GM11168 (cell line): ENCODE data around the gene PDE6H.

Experiments
- in situ Hi-C: fragments of 300-500 bp; cut with MboI; formaldehyde crosslinking; loops from one replicate; pipeline ENCODE4 v1.12.0; 2022; ENCODE audit warnings: low sequenced_read_pairs; ENCODE audit not compliant: unreplicated experiment

Gene PDE6H

GRCh38 chr12:14950982-14951746 lies 21.7 kb upstream of the PDE6H start:
- in situ Hi-C loops: loop anchor here (25.0 kb wide), 1 partner anchor 714 kb away; no protein-coding TSS in a partner anchor

GRCh38 chr12:14951851-14952250 lies 21.0 kb upstream of the PDE6H start:
- in situ Hi-C loops: loop anchor here (25.0 kb wide), 1 partner anchor 715 kb away; no protein-coding TSS in a partner anchor

- in situ Hi-C loops: loop anchor here (25.0 kb wide), 1 partner anchor 715 kb away; no protein-coding TSS in a partner anchor
These were observed 20.4 kb upstream of the PDE6H start for GRCh38 chr12:14952299-14952921.

GRCh38 chr12:14953752-14954151 lies 19.1 kb upstream of the PDE6H start:
- in situ Hi-C loops: loop anchor here (25.0 kb wide), 1 partner anchor 716 kb away; no protein-coding TSS in a partner anchor

- in situ Hi-C loops: loop anchor here (25.0 kb wide), 1 partner anchor 717 kb away; no protein-coding TSS in a partner anchor
These were observed 18.6 kb upstream of the PDE6H start for GRCh38 chr12:14954269-14954668.

- in situ Hi-C loops: loop anchor here (25.0 kb wide), 1 partner anchor 719 kb away; no protein-coding TSS in a partner anchor
These were observed 16.6 kb upstream of the PDE6H start for GRCh38 chr12:14956024-14956891.

- in situ Hi-C loops: loop anchor here (25.0 kb wide), 1 partner anchor 720 kb away; no protein-coding TSS in a partner anchor
These were observed 15.9 kb upstream of the PDE6H start for GRCh38 chr12:14956905-14957304.

GRCh38 chr12:14957551-14958168 lies 15.2 kb upstream of the PDE6H start:
- in situ Hi-C loops: loop anchor here (25.0 kb wide), 1 partner anchor 720 kb away; no protein-coding TSS in a partner anchor

- in situ Hi-C loops: loop anchor here (25.0 kb wide), 1 partner anchor 721 kb away; no protein-coding TSS in a partner anchor
These were observed 14.3 kb upstream of the PDE6H start for GRCh38 chr12:14958361-14959125.

- in situ Hi-C loops: loop anchor here (25.0 kb wide), 1 partner anchor 722 kb away; no protein-coding TSS in a partner anchor
These were observed 13.8 kb upstream of the PDE6H start for GRCh38 chr12:14959126-14959440.

GRCh38 chr12:14959463-14959862 lies 13.4 kb upstream of the PDE6H start:
- in situ Hi-C loops: loop anchor here (25.0 kb wide), 1 partner anchor 722 kb away; no protein-coding TSS in a partner anchor

- in situ Hi-C loops: loop anchor here (25.0 kb wide), 1 partner anchor 723 kb away; no protein-coding TSS in a partner anchor
These were observed 12.8 kb upstream of the PDE6H start for GRCh38 chr12:14959916-14960496.

GRCh38 chr12:14960548-14961465 lies 12.0 kb upstream of the PDE6H start:
- in situ Hi-C loops: loop anchor here (25.0 kb wide), 1 partner anchor 724 kb away; no protein-coding TSS in a partner anchor

GRCh38 chr12:14961466-14962152 lies 11.2 kb upstream of the PDE6H start, which contains the start of gene ARHGDIB:
TSS of gene ARHGDIB (minus strand) at chr12:14961601. CDS start at chr12:14950712, 10,889 bp downstream.
- in situ Hi-C loops: loop anchor here (25.0 kb wide), 1 partner anchor 724 kb away; no protein-coding TSS in a partner anchor

- in situ Hi-C loops: loop anchor here (25.0 kb wide), 1 partner anchor 725 kb away; no protein-coding TSS in a partner anchor
These were observed 10.7 kb upstream of the PDE6H start for GRCh38 chr12:14962153-14962539.

- in situ Hi-C loops: loop anchor here (25.0 kb wide), 1 partner anchor 725 kb away; no protein-coding TSS in a partner anchor
These were observed 10.0 kb upstream of the PDE6H start for GRCh38 chr12:14962797-14963196.
